ENCODE measurements around the gene MCF2L.

MCF2L gene

GRCh38 chr13:113089693-113090414 lies 120.8 kb downstream of the MCF2L start:
- TF ChIP-seq CTCF (IDR thresholded peaks at IDR 0.05; ENCODE audit: borderline replicate concordance, control extremely low read depth, extremely low read depth, insufficient read depth, missing control alignments): no peak

GRCh38 chr13:113090415-113090770 lies 121.4 kb downstream of the MCF2L start:
- in situ Hi-C loops (cut with MboI; ENCODE audit: low sequenced_read_pairs, unreplicated experiment): no loop called here
- TF ChIP-seq CTCF (IDR thresholded peaks at IDR 0.05; ENCODE audit: borderline replicate concordance, control extremely low read depth, extremely low read depth, insufficient read depth, missing control alignments): no peak
- DNase-seq (ENCODE audit: low spot score): no peak

More at GRCh38 chr13:113089693-113090414, 120.8 kb downstream of the MCF2L start:
- DNase-seq (ENCODE audit: low spot score): no peak
- in situ Hi-C loops (cut with MboI; ENCODE audit: low sequenced_read_pairs, unreplicated experiment): no loop called here

GRCh38 chr13:113090806-113091205 lies 121.8 kb downstream of the MCF2L start:
- no peak for DNase-seq (ENCODE audit: low spot score)
- in situ Hi-C loops (cut with MboI; ENCODE audit: low sequenced_read_pairs, unreplicated experiment): no loop called here
- TF ChIP-seq CTCF (IDR thresholded peaks at IDR 0.05; ENCODE audit: borderline replicate concordance, control extremely low read depth, extremely low read depth, insufficient read depth, missing control alignments): no peak

GRCh38 chr13:113091211-113091771 lies 122.3 kb downstream of the MCF2L start:
- DNase-seq (ENCODE audit: low spot score): no peak
- in situ Hi-C loops (cut with MboI; ENCODE audit: low sequenced_read_pairs, unreplicated experiment): no loop called here
- TF ChIP-seq CTCF (IDR thresholded peaks at IDR 0.05; ENCODE audit: borderline replicate concordance, control extremely low read depth, extremely low read depth, insufficient read depth, missing control alignments): no peak

GRCh38 chr13:113091891-113092775 lies 123.1 kb downstream of the MCF2L start:
- in situ Hi-C loops (cut with MboI; ENCODE audit: low sequenced_read_pairs, unreplicated experiment): no loop called here
- no peak for DNase-seq (ENCODE audit: low spot score)
- no peak for TF ChIP-seq CTCF (IDR thresholded peaks at IDR 0.05; ENCODE audit: borderline replicate concordance, control extremely low read depth, extremely low read depth, insufficient read depth, missing control alignments)

- TF ChIP-seq CTCF (IDR thresholded peaks at IDR 0.05; ENCODE audit: borderline replicate concordance, control extremely low read depth, extremely low read depth, insufficient read depth, missing control alignments): no peak
- DNase-seq (ENCODE audit: low spot score): no peak
- in situ Hi-C loops (cut with MboI; ENCODE audit: low sequenced_read_pairs, unreplicated experiment): no loop called here
These were observed 124.0 kb downstream of the MCF2L start for GRCh38 chr13:113092776-113093579.
